Measurements from ENCODE around the gene VWA5B1.

VWA5B1 gene

GRCh38 chr1:20290624-20291597 is at the start of gene VWA5B1:
Gene VWA5B1, plus strand, starts transcription at chr1:20290875. Its CDS starts 19,727 bp downstream, at chr1:20310602.
- no peak within 1 kb of the TSS for H3K4me3 Mint-ChIP-seq
- no peaks in the 10 kb centered on the region for H3K36me3 Mint-ChIP-seq (ENCODE audit: low read depth)
- H3K27ac Mint-ChIP-seq: no peak within 1 kb of the TSS
- H3K9me3 Mint-ChIP-seq: no peaks in the 10 kb centered on the region
- peaks cover 77% of the 10 kb centered on the region for H3K27me3 Mint-ChIP-seq
- no peaks in the 10 kb centered on the region for H3K4me1 Mint-ChIP-seq (ENCODE audit: low read depth)

GRCh38 chr1:20242890-20243479 is 47.7 kb upstream of the VWA5B1 start:
- peaks cover 37% of the 10 kb centered on the region for H3K27me3 Mint-ChIP-seq
- peaks cover 5% of the 10 kb centered on the region for H3K4me1 Mint-ChIP-seq (ENCODE audit: low read depth)
- H3K27ac Mint-ChIP-seq: no peak overlapping the region
- no peaks in the 10 kb centered on the region for H3K36me3 Mint-ChIP-seq (ENCODE audit: low read depth)
- peaks cover 3% of the 10 kb centered on the region for H3K9me3 Mint-ChIP-seq
- no peak overlapping the region for H3K4me3 Mint-ChIP-seq

GRCh38 chr1:20248971-20249612 is 41.6 kb upstream of the VWA5B1 start:
- Mint-ChIP-seq H3K36me3 (ENCODE audit: low read depth) (no peaks in the 10 kb centered on the region), H3K27me3 (peaks cover 16% of the 10 kb centered on the region), H3K9me3 (peaks cover 3% of the 10 kb centered on the region), H3K4me1 (ENCODE audit: low read depth) (peaks cover 22% of the 10 kb centered on the region), H3K27ac (peak overlapping the region; percentile 97), H3K4me3 (peak overlapping the region; percentile 57)

- H3K4me1 Mint-ChIP-seq (ENCODE audit: low read depth): peaks cover 23% of the 10 kb centered on the region
- H3K27me3 Mint-ChIP-seq: peaks cover 16% of the 10 kb centered on the region
- peak overlapping the region; percentile 97 for H3K27ac Mint-ChIP-seq
- H3K9me3 Mint-ChIP-seq: peaks cover 3% of the 10 kb centered on the region
- no peaks in the 10 kb centered on the region for H3K36me3 Mint-ChIP-seq (ENCODE audit: low read depth)
- no peak overlapping the region for H3K4me3 Mint-ChIP-seq
Observed at GRCh38 chr1:20250340-20250989, 40.2 kb upstream of the VWA5B1 start.

- H3K36me3 Mint-ChIP-seq (ENCODE audit: low read depth): no peaks in the 10 kb centered on the region
- H3K4me1 Mint-ChIP-seq (ENCODE audit: low read depth): peaks cover 23% of the 10 kb centered on the region
- no peak overlapping the region for H3K4me3 Mint-ChIP-seq
- no peaks in the 10 kb centered on the region for H3K9me3 Mint-ChIP-seq
- peaks cover 19% of the 10 kb centered on the region for H3K27me3 Mint-ChIP-seq
- no peak overlapping the region for H3K27ac Mint-ChIP-seq
Observed at GRCh38 chr1:20252587-20252986, 38.1 kb upstream of the VWA5B1 start.

GRCh38 chr1:20255666-20256065 is 35.0 kb upstream of the VWA5B1 start:
- Mint-ChIP-seq H3K27ac (no peak overlapping the region), H3K27me3 (peaks cover 23% of the 10 kb centered on the region)

GRCh38 chr1:20259646-20260045 is 31.0 kb upstream of the VWA5B1 start:
- Mint-ChIP-seq H3K27me3 (peaks cover 29% of the 10 kb centered on the region), H3K4me1 (ENCODE audit: low read depth) (peaks cover 5% of the 10 kb centered on the region), H3K36me3 (ENCODE audit: low read depth) (no peaks in the 10 kb centered on the region), H3K9me3 (no peaks in the 10 kb centered on the region), H3K27ac (no peak overlapping the region), H3K4me3 (no peak overlapping the region)

More at GRCh38 chr1:20255666-20256065, 35.0 kb upstream of the VWA5B1 start:
- H3K4me1 Mint-ChIP-seq (ENCODE audit: low read depth): peaks cover 5% of the 10 kb centered on the region
- no peak overlapping the region for H3K4me3 Mint-ChIP-seq
- H3K9me3 Mint-ChIP-seq: no peaks in the 10 kb centered on the region
- H3K36me3 Mint-ChIP-seq (ENCODE audit: low read depth): no peaks in the 10 kb centered on the region

- Mint-ChIP-seq H3K9me3 (no peaks in the 10 kb centered on the region), H3K36me3 (ENCODE audit: low read depth) (no peaks in the 10 kb centered on the region), H3K27ac (no peak overlapping the region), H3K27me3 (peaks cover 24% of the 10 kb centered on the region), H3K4me1 (ENCODE audit: low read depth) (no peaks in the 10 kb centered on the region), H3K4me3 (no peak overlapping the region)
Observed at GRCh38 chr1:20261095-20261494, 29.6 kb upstream of the VWA5B1 start.

- H3K4me3 Mint-ChIP-seq: no peak overlapping the region
- H3K4me1 Mint-ChIP-seq (ENCODE audit: low read depth): no peaks in the 10 kb centered on the region
- H3K36me3 Mint-ChIP-seq (ENCODE audit: low read depth): no peaks in the 10 kb centered on the region
- no peaks in the 10 kb centered on the region for H3K9me3 Mint-ChIP-seq
- H3K27ac Mint-ChIP-seq: no peak overlapping the region
- H3K27me3 Mint-ChIP-seq: peaks cover 21% of the 10 kb centered on the region
Observed at GRCh38 chr1:20262810-20263534, 27.7 kb upstream of the VWA5B1 start.

GRCh38 chr1:20265250-20265649 is 25.4 kb upstream of the VWA5B1 start:
- H3K27ac Mint-ChIP-seq: no peak overlapping the region
- H3K36me3 Mint-ChIP-seq (ENCODE audit: low read depth): no peaks in the 10 kb centered on the region
- peaks cover under 1% of the 10 kb centered on the region for H3K9me3 Mint-ChIP-seq
- H3K4me3 Mint-ChIP-seq: no peak overlapping the region
- H3K27me3 Mint-ChIP-seq: peaks cover 32% of the 10 kb centered on the region
- no peaks in the 10 kb centered on the region for H3K4me1 Mint-ChIP-seq (ENCODE audit: low read depth)

GRCh38 chr1:20266141-20266540 is 24.5 kb upstream of the VWA5B1 start:
- H3K4me1 Mint-ChIP-seq (ENCODE audit: low read depth): no peaks in the 10 kb centered on the region
- no peaks in the 10 kb centered on the region for H3K36me3 Mint-ChIP-seq (ENCODE audit: low read depth)
- no peak overlapping the region for H3K27ac Mint-ChIP-seq
- H3K9me3 Mint-ChIP-seq: peaks cover 9% of the 10 kb centered on the region
- no peak overlapping the region for H3K4me3 Mint-ChIP-seq
- peaks cover 41% of the 10 kb centered on the region for H3K27me3 Mint-ChIP-seq

- H3K27ac Mint-ChIP-seq: no peak overlapping the region
- no peaks in the 10 kb centered on the region for H3K36me3 Mint-ChIP-seq (ENCODE audit: low read depth)
- H3K27me3 Mint-ChIP-seq: peaks cover 42% of the 10 kb centered on the region
Observed at GRCh38 chr1:20266642-20267041, 24.0 kb upstream of the VWA5B1 start.

GRCh38 chr1:20271498-20272400 is 18.9 kb upstream of the VWA5B1 start:
- H3K36me3 Mint-ChIP-seq (ENCODE audit: low read depth): no peaks in the 10 kb centered on the region
- no peak overlapping the region for H3K4me3 Mint-ChIP-seq
- no peak overlapping the region for H3K27ac Mint-ChIP-seq
- peaks cover 50% of the 10 kb centered on the region for H3K27me3 Mint-ChIP-seq
- H3K4me1 Mint-ChIP-seq (ENCODE audit: low read depth): no peaks in the 10 kb centered on the region
- peaks cover 9% of the 10 kb centered on the region for H3K9me3 Mint-ChIP-seq

More at GRCh38 chr1:20266642-20267041, 24.0 kb upstream of the VWA5B1 start:
- H3K4me1 Mint-ChIP-seq (ENCODE audit: low read depth): no peaks in the 10 kb centered on the region
- peaks cover 9% of the 10 kb centered on the region for H3K9me3 Mint-ChIP-seq
- H3K4me3 Mint-ChIP-seq: no peak overlapping the region

All from stimulated activated naive CD8-positive, alpha-beta T cell treated with anti-CD3 and anti-CD28 coated beads, Interleukin-15, Interleukin-2, amounts not matched to agents 100 ng/mL and 50 ng/mL, for 24 hours (primary cell).